IMR-90 (cell line): ENCODE data around the gene MBOAT1.

ENCODE experiments used
- MXI1 ChIP-seq: IDR thresholded peaks from 2 replicates; pipeline ENCODE4 v1.6.1; 2012; ENCODE audit warnings: low read depth, mild to moderate bottlenecking, low read length, moderate library complexity, borderline replicate concordance
- POLR2A ChIP-seq: IDR thresholded peaks from 2 replicates; pipeline ENCODE4 v1.6.1; 2012; ENCODE audit warnings: mild to moderate bottlenecking, low read depth, low read length
- TF ChIP-seq, protein P1 (sequence below): conservative IDR thresholded peaks from 2 replicates; pipeline ENCODE4 v1.5.1; 2012; ENCODE audit warnings: mild to moderate bottlenecking, low read depth, low read length, improper control_type of control experiment

DNA sequence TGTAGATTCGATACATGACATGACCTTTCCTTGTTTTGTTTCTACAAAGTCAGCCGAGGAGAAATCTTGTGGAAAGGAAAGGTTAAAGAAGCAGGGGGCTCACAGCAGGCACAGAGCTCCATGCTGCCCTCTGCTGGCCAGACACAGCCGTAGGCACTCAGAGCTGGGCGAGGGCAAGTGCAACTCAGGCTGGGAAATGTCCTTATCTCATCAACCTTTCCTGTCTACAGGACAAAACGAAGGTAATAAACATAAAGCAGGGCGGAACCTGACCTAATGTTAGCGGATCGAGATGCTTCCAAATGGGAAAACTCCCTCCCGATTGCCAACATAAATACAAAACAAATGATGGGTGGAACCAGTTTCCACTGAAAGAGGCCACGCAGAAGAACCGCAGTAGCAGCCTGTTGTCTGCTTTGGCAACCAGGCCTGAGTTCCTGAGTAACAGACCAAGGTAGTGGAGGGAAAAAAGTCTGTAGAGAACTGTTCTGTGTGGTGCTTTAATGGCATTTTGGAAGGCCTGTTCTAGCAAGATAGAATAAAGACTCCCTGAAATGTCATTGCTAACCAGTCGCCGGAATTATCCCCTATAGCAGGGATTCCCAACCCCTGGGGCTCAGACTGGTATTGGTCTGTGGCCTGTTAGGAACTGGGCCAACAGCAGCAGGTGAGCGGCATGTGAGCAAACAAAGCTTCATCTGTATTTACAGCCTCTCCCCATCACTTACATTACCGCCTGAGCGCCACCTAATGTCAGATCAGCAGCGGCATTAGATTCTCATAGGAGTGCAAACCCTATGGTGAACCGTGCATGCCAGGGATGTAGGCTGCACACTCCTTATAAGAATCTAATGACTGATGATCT lies 85.2 kb downstream of the MBOAT1 start:
- TF ChIP-seq MXI1 (no peak), POLR2A (no peak)
- TF ChIP-seq, protein P1, sequence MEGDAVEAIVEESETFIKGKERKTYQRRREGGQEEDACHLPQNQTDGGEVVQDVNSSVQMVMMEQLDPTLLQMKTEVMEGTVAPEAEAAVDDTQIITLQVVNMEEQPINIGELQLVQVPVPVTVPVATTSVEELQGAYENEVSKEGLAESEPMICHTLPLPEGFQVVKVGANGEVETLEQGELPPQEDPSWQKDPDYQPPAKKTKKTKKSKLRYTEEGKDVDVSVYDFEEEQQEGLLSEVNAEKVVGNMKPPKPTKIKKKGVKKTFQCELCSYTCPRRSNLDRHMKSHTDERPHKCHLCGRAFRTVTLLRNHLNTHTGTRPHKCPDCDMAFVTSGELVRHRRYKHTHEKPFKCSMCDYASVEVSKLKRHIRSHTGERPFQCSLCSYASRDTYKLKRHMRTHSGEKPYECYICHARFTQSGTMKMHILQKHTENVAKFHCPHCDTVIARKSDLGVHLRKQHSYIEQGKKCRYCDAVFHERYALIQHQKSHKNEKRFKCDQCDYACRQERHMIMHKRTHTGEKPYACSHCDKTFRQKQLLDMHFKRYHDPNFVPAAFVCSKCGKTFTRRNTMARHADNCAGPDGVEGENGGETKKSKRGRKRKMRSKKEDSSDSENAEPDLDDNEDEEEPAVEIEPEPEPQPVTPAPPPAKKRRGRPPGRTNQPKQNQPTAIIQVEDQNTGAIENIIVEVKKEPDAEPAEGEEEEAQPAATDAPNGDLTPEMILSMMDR, result peak; percentile 80
